ENCODE results near the gene PRICKLE1.

DNA sequence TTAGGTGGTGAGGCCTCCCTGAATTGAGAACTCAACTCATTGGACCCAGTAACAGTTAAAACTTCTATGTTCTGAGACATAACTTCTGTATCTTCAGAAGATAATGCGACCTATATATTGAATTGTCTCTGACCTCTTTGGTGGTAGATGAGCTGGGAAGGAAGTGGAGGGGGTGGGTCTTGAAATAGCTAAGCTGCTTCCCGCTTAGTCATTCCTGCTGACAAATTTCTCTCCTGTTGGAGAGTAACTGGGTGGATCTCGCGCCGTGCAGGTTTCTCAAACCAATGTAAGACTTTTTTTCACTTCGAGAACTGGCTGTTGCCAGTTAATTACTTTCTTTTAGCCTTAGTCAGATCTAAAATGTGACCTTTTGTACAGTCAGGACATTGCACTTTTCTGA lies 162.8 kb downstream of the PRICKLE1 start:
- TF ChIP-seq, protein P1, sequence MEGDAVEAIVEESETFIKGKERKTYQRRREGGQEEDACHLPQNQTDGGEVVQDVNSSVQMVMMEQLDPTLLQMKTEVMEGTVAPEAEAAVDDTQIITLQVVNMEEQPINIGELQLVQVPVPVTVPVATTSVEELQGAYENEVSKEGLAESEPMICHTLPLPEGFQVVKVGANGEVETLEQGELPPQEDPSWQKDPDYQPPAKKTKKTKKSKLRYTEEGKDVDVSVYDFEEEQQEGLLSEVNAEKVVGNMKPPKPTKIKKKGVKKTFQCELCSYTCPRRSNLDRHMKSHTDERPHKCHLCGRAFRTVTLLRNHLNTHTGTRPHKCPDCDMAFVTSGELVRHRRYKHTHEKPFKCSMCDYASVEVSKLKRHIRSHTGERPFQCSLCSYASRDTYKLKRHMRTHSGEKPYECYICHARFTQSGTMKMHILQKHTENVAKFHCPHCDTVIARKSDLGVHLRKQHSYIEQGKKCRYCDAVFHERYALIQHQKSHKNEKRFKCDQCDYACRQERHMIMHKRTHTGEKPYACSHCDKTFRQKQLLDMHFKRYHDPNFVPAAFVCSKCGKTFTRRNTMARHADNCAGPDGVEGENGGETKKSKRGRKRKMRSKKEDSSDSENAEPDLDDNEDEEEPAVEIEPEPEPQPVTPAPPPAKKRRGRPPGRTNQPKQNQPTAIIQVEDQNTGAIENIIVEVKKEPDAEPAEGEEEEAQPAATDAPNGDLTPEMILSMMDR (IDR thresholded peaks at IDR 0.05): no peak
- TF ChIP-seq POLR2A (IDR thresholded peaks at IDR 0.05): no peak

Measured in testis (tissue), 2 donors.